GM18507 (cell line): ENCODE results near the gene LENEP.

Source experiments
- DNase-seq: peaks from one replicate; pipeline ENCODE4 v3.0.0; 2011; ENCODE audit warnings: low read depth; ENCODE audit not compliant: insufficient read length; ENCODE audit errors: extremely low spot score
- FAIRE-seq: peaks from 2 replicates; lab custom pipeline; 2011; peaks lifted over from hg19 to GRCh38; lab: Jason Lieb, UNC

Gene LENEP

GRCh38 chr1:154958681-154959425 lies 34.5 kb upstream of the LENEP start:
- no peak for FAIRE-seq
- DNase-seq: no peak

DNA sequence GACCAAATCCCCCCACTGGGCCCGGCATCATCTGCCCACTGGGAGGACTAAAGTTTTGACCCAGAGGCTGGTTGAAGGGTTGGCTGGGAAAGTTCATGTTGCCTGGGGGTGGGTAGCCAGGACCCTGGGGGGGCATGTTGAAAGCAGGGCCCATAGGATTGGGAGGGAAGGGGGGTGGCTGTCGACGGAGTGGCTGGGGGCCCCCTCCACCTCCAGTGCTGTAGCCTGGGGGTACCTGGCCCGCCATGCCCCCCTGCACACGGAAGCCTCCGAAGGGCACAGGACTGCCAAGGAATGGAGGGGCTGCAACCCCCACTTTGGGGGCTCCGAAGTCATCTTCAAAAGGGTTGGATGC lies 34.0 kb upstream of the LENEP start:
- FAIRE-seq (no peak), DNase-seq (no peak)

DNA sequence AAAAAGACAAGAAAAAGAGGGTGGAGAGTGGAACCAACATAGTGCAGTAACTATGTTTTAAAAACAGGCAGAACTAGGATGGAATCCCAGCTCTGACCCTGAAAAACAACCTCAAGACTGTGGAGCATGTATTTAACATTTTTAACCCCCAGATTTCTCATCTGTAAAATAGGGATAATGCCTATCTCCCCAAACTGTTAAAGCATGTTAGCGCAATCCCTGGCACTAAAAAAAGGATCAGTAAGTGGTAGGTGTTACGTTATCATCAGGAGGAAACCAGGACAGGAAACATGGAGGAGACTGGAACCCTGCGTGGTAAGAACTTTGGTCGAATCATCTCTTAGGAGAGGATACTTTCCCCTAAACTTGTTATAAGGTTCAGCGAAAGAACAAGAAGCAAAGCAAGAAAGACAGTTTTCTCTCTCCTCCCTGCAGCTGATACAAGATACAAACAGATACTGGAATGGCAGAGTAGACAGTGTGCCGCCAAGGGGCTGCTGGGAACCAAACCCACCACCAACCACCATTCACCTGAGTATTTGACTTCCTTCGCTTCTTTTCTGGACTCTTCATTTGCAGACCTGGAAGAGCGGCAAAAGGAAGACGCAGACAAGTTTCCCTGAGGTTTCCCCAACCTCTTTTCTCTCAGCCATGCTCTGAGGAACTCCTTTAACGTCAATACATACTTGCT lies 32.8 kb upstream of the LENEP start:
- FAIRE-seq (no peak), DNase-seq (no peak)

- DNase-seq (peak; percentile 75), FAIRE-seq (peak; percentile 62)
These were observed 31.9 kb upstream of the LENEP start, which contains the start of gene PYGO2 for GRCh38 chr1:154961207-154962155. TSS of gene PYGO2 (minus strand) at chr1:154961782. CDS start at chr1:154961576, 206 bp downstream.

DNA sequence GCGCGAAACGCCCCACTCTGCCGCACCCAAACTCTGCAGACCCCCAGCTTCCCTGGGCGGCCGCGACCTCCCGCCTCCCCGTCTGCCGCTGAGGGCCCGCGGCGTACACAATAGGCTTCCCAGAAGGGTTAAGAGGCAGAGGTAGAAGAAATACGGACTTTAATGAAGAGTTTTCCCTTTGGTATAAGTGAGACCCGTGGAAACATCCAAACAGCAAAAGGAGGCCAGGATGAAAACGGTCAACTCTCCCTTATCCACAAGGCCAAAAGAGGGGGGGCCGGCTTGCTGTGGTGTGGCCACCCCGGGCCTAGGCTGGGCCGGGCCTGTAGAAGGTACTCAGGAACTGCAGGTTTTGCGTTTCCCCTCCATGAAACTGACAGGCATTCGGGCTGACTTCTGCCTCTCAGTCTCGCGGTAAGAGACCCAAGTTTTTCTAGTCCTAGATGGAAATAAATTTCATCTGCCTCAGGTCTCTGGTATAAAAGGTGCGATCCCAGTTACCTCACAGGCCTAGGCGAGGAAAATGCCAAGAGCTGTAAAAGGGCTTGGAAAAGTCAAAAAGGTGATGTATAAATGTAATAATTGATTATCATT lies 31.1 kb upstream of the LENEP start:
- DNase-seq (no peak), FAIRE-seq (peak; percentile 33)

GRCh38 chr1:154962795-154963330 lies 30.5 kb upstream of the LENEP start:
- DNase-seq (no peak), FAIRE-seq (no peak)

DNA sequence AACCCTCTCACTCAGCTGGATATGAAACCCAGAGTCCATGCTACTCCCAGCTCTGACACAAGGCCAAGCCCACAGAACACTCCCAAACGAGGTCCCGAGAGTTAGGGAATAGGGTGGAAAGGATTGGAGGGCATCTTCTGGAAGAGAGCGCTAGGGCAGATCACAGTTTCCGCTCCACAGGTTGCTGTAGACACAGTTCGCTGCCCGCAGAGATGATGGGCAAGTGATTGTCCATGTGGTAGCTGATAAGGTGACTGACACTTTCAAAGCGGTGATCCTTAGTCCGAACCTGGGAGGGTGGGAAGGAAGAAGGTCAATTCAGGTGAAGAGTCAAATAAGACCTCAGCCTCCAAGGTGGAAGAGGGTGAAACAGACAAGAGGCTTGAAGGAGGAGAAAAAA lies 29.7 kb upstream of the LENEP start:
- DNase-seq: no peak
- no peak for FAIRE-seq

DNA sequence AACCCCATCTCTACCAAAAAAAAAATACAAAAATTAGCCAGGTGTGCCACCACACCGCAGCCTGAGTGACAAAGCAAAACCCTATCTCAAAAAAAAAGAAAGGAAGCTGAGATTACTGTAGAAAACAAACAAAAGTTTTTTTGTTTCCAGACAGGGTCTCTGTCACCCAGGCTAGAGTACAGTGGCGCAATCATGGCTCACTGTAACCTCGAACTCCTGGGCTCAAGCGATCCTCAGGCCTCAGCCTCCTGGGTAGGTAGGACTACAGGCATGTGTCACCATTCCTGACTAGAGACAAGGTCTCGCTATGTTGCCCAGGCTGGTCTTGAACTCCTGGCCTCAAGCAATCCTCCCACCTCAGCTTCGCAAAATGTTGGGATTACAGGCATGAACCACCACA lies 29.0 kb upstream of the LENEP start:
- DNase-seq: no peak
- FAIRE-seq: no peak

DNA sequence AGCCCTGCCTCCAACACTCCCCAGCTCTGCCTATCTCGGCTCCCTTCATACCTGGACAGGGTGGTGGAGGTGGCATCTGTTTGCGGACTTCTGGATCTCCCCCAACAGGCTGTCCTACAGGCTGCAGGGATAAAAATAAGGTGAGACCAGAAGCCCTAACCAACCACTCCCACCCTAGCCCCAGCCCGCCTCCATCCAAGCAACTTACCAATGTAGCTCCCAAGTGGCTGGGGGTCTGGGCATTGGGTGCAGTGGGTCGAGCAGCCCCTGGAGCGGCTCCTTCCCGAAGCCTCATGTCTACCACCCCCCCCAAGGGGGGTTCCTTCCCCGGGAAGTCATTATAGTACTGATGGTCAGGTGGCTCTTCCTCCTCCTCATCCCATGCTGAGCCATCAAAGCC lies 27.3 kb upstream of the LENEP start:
- no peak for FAIRE-seq

DNA sequence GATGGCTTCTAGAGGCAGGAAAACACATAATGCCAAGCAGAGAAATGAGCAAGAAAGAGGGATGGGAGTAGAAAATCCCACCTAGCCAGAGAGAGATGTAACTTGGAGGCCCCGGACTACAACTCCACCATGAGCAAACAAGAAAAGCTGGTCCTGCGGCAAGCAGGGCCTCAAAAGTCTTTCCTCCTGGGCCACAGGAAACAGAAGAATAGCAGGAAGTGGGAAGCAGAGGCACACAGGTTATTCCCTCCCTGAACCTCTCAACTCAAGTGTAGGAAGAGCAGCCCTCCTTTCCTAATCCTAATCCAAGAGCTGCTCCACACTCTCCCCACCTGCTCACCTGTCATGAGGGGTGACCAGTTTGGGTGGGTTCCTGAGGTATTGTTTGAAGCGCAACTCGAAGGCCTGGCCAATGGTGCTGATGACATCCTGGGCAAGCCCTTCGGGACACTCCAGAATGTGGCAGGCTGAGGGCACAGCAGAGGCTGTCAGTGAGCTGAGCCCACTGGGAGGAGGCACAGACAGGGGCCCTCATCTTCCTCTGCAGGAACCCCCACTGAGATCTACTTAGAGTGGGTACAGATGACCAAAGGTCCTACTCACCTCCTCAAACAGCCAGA lies 25.9 kb upstream of the LENEP start:
- FAIRE-seq (no peak), DNase-seq (no peak)

More for the DNA sequence above, 27.3 kb upstream of the LENEP start:
- DNase-seq: no peak

DNA sequence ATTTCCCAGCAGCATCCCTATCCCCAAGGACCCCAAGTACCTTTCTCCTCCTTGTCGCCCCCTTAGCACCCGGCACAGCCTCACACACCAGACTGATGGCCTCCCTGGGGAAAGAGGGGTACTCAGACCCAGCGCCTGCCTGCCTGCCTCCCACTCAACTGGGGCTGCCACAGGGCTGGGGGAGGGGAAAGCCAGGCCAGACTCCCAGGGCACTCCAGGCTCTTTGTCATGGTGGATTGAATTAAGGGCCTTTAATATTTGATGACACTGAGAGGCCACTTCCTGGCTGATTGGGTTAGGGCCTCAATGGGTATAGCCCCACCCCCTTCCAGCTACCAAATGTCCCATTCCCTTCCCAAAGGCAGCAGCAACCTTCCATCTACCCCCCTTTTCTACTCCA lies 24.7 kb upstream of the LENEP start:
- DNase-seq: no peak
- FAIRE-seq: no peak

GRCh38 chr1:154969246-154969645 lies 24.1 kb upstream of the LENEP start:
- FAIRE-seq (no peak), DNase-seq (no peak)

GRCh38 chr1:154969860-154970452 lies 23.4 kb upstream of the LENEP start:
- DNase-seq: no peak
- no peak for FAIRE-seq

DNA sequence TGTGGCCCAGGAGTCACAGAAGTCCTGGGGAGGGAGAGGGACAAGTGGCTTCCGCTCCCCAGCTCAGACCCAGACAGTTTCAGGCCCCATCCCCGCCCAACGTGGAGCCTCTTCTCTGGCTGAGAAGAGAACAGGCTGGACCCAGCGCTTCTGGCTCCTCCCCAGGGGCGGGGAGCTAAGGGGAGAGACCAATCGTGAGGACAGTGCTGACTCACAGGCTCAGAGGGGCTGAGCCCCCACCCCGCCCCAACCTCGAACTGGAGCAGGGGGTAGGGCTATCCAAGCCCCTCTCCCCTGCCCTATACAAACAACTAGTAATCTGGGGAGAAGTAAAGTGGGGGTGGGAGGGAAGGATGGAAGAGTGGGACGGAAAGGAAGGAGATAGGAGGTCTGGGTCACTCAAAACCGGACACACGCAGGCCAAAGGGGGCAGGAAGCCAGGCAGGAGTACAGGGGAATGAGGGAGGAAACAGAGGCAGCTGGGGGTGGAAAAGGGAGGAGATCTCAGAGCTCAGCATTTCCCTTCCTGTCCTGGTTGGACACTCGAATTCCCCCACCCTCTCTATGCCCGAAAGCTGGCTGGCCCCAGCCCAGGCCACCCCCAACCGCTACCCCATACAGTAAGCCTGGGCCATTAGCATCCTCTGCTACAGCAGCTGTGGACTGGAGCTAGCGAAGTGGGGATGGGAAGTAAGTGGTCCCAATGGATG lies 22.6 kb upstream of the LENEP start, which contains the start of gene SHC1:
SHC1 (minus strand) TSS at position 117 of the 710 bp plus-strand sequence. CDS start 221 bp downstream, outside the sequence.
- FAIRE-seq: no peak
- no peak for DNase-seq

- FAIRE-seq (no peak), DNase-seq (no peak)
These were observed 21.9 kb upstream of the LENEP start for GRCh38 chr1:154971341-154971998.

- DNase-seq: no peak
- no peak for FAIRE-seq
These were observed 21.2 kb upstream of the LENEP start for GRCh38 chr1:154972213-154972516.

DNA sequence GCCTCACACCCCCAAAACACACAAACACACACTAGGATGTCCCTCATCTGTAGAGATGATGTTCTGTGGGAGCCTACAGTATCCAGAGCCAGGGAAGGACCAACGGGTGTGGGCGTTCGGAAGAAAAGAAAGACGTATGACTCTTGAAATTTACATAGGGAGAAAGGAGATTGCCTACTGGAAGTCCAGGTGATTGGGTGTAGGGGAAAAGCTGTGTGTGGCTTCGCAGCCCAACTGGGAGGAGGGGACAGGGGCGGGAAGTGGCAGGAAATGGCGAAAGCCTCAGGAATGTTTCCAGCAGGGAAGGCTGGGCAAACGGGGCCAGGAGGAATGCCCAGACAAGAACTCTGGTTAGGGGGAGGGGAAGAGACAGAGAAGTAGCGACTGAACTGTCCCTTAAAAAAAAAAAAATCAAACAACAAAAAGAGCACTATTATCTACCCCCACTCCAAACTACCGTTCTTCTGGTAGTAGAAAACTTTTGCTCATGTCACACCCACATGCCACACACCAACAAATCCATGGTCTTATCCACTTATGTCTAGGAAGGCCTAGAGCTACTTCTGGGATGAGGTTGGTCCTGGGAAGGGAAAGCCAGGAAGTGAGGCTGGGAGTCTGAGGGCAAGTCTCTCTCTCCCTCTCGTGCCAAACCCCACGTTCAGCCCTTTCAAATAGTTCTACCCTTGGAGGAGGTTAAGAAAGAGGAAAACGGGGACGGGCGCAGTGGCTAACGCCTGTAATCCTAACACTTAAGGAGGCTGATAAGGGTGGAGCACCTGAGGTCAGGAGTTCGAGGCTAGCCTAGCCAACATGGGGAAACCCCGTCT lies 20.7 kb upstream of the LENEP start:
- no peak for FAIRE-seq
- DNase-seq: no peak
